Measurements from ENCODE around the gene METRNL.
"Not testable (repeated sequence)": the region's sequence is repeated elsewhere in the genome, so short reads cannot be mapped to it uniquely, and the experiment has no call there.

Gene METRNL

GRCh38 chr17:83064021-83064731 lies 15.2 kb upstream of the METRNL start:
- no peak overlapping the region for H3K4me3 ChIP-seq (ENCODE audit: low read depth, low read length)
- TF ChIP-seq, protein P1, sequence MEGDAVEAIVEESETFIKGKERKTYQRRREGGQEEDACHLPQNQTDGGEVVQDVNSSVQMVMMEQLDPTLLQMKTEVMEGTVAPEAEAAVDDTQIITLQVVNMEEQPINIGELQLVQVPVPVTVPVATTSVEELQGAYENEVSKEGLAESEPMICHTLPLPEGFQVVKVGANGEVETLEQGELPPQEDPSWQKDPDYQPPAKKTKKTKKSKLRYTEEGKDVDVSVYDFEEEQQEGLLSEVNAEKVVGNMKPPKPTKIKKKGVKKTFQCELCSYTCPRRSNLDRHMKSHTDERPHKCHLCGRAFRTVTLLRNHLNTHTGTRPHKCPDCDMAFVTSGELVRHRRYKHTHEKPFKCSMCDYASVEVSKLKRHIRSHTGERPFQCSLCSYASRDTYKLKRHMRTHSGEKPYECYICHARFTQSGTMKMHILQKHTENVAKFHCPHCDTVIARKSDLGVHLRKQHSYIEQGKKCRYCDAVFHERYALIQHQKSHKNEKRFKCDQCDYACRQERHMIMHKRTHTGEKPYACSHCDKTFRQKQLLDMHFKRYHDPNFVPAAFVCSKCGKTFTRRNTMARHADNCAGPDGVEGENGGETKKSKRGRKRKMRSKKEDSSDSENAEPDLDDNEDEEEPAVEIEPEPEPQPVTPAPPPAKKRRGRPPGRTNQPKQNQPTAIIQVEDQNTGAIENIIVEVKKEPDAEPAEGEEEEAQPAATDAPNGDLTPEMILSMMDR (IDR thresholded peaks at IDR 0.05; ENCODE audit: low read depth, low read length, missing control alignments): no peak
- DNase-seq (ENCODE audit: low read depth): no peak

GRCh38 chr17:83064732-83065659 lies 14.4 kb upstream of the METRNL start:
- no peak for DNase-seq (ENCODE audit: low read depth)
- H3K4me3 ChIP-seq (ENCODE audit: low read depth, low read length): no peak overlapping the region
- TF ChIP-seq, protein P1 (IDR thresholded peaks at IDR 0.05; ENCODE audit: low read depth, low read length, missing control alignments): no peak

GRCh38 chr17:83065660-83066542 lies 13.5 kb upstream of the METRNL start:
- no peak overlapping the region for H3K4me3 ChIP-seq (ENCODE audit: low read depth, low read length)
- TF ChIP-seq, protein P1 (IDR thresholded peaks at IDR 0.05; ENCODE audit: low read depth, low read length, missing control alignments): no peak
- DNase-seq (ENCODE audit: low read depth): no peak

- H3K4me3 ChIP-seq (ENCODE audit: low read depth, low read length); DNase-seq (ENCODE audit: low read depth): not testable (repeated sequence)
These were observed 12.9 kb upstream of the METRNL start for GRCh38 chr17:83066543-83066890.

GRCh38 chr17:83067071-83067717 lies 12.2 kb upstream of the METRNL start:
- no peak overlapping the region for H3K4me3 ChIP-seq (ENCODE audit: low read depth, low read length)
- TF ChIP-seq, protein P1 (IDR thresholded peaks at IDR 0.05; ENCODE audit: low read depth, low read length, missing control alignments): no peak
- DNase-seq (ENCODE audit: low read depth): no peak

- TF ChIP-seq, protein P1 (IDR thresholded peaks at IDR 0.05; ENCODE audit: low read depth, low read length, missing control alignments): no peak
- DNase-seq (ENCODE audit: low read depth): no peak
- H3K4me3 ChIP-seq (ENCODE audit: low read depth, low read length): no peak overlapping the region
These were observed 11.6 kb upstream of the METRNL start for GRCh38 chr17:83067718-83068261.
